ENCODE measurements around the gene PRKD1. TPM values are rescaled to one million over a fixed set of nuclear protein-coding genes. Genes with fewer than 3 reads are reported as not detected.
"Not testable (repeated sequence)": the region's sequence is repeated elsewhere in the genome, so short reads cannot be mapped to it uniquely, and the experiment has no call there.

PRKD1 gene
- total RNA-seq, 1 experiment from 2014 or later: 1.2 TPM

DNA sequence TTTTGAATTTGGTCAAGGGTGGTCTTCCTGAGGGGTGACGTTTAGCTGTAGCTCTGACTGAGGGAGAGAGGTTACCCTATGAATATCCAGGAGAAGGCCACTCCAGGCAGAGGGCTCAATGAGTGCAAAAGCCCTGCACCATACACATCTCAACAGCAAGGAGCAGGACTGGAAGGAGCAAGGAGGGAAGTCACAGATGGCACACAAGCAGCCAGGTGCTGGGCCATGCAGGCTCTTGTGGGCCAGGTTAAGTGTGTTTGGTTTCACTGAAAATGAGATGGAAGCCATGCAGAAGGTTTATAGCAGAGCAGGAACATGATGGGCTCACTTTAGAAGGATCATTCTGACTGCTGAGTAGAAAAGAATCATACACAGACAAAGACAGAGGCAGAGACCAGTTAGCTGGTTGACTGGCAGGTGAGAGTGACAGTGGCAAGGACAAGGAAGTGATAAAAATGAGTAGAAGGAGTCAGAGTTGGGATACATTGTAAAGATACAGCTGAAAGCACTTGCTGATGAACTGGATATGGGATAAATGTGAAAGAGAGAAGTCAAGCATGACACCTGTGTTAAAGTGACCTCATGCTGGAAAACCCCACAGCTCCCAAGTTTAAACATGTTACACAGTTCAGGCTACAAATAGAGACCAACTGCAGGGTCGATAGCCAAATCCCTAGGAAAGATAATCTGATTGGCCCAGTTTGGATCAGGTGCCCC, 81.2 kb downstream of the PRKD1 start:
- ChIA-PET CTCF (no interaction called here), POLR2A (ENCODE audit: unreplicated experiment) (interaction anchor here (0.6 kb wide), 1 partner anchor 12 kb away, joined by 3 read pairs; no protein-coding TSS in a partner anchor)
- BruUV-seq (replicated peaks): no TSS peak
- H3K4me2 ChIP-seq (ENCODE audit: low read length): no peak overlapping the region
- H2AFZ ChIP-seq (ENCODE audit: low read length): no peak overlapping the region
- H3K36me3 ChIP-seq (ENCODE audit: low read depth, low read length): no peaks in the 10 kb centered on the region
- no peaks in the 10 kb centered on the region for H3K27me3 ChIP-seq (ENCODE audit: low read length)
- H3K4me3 ChIP-seq (ENCODE audit: low read length): no peak overlapping the region
- TF ChIP-seq, protein P1, sequence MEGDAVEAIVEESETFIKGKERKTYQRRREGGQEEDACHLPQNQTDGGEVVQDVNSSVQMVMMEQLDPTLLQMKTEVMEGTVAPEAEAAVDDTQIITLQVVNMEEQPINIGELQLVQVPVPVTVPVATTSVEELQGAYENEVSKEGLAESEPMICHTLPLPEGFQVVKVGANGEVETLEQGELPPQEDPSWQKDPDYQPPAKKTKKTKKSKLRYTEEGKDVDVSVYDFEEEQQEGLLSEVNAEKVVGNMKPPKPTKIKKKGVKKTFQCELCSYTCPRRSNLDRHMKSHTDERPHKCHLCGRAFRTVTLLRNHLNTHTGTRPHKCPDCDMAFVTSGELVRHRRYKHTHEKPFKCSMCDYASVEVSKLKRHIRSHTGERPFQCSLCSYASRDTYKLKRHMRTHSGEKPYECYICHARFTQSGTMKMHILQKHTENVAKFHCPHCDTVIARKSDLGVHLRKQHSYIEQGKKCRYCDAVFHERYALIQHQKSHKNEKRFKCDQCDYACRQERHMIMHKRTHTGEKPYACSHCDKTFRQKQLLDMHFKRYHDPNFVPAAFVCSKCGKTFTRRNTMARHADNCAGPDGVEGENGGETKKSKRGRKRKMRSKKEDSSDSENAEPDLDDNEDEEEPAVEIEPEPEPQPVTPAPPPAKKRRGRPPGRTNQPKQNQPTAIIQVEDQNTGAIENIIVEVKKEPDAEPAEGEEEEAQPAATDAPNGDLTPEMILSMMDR (conservative IDR thresholded peaks at IDR 0.05; ENCODE audit: low read depth, low read length): no peak
- TF ChIP-seq EZH2phosphoT487 (IDR thresholded peaks at IDR 0.05; ENCODE audit: borderline replicate concordance, low read length) (no peak), EZH2 (IDR thresholded peaks at IDR 0.05; ENCODE audit: low read length, unreplicated experiment) (no peak)
- H3K27ac ChIP-seq (ENCODE audit: low read length): no peak overlapping the region
- H3K9ac ChIP-seq (ENCODE audit: low read length): no peak overlapping the region
- H3F3A ChIP-seq (ENCODE audit: low read length, unreplicated experiment): no peaks in the 10 kb centered on the region
- H4K20me1 ChIP-seq (ENCODE audit: low read length): no peaks in the 10 kb centered on the region
- DNase-seq: no peak
- intact Hi-C loops (cut with micrococcal nuclease): no loop called here
- no peaks in the 10 kb centered on the region for H3K4me1 ChIP-seq (ENCODE audit: insufficient read depth, low read length)
- H3K9me3 ChIP-seq (ENCODE audit: low read length): 0 out of 2 replicates have a peak, but pooled peaks cover 3% of the 10 kb centered on the region
- no peak for ATAC-seq
- no peaks in the 10 kb centered on the region for H3K79me2 ChIP-seq (ENCODE audit: low read length)
- H3K9me2 ChIP-seq (replicated peaks; ENCODE audit: low read length): no peaks in the 10 kb centered on the region

DNA sequence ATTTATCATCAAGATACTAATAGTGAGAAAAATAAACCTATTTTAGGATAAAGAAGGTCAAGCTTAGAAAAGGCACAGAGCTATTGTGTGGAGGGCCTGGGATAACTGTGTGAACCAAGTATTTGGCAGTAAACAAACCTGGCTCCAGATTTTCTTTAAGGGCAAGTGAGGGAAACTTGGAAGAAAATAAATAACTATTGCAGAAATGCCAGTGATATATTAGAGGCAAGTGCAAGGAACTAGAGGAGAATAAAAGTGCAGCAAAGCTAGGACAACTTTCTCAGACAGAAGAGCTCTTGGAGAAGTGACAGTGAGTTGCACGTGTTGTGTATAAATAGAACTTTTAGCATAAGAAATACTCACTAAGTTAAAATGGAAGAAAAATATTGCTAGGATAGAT, 83.7 kb downstream of the PRKD1 start:
- ATAC-seq (no peak), DNase-seq (no peak)
- H3K27me3 ChIP-seq (ENCODE audit: low read length): no peaks in the 10 kb centered on the region
- no peak overlapping the region for H2AFZ ChIP-seq (ENCODE audit: low read length)
- no TSS peak for BruUV-seq (replicated peaks)
- no peaks in the 10 kb centered on the region for H3K79me2 ChIP-seq (ENCODE audit: low read length)
- intact Hi-C loops (cut with micrococcal nuclease): no loop called here
- H3K9ac ChIP-seq (ENCODE audit: low read length): no peak overlapping the region
- ChIA-PET POLR2A (ENCODE audit: unreplicated experiment) (no interaction called here), CTCF (no interaction called here)
- H4K20me1 ChIP-seq (ENCODE audit: low read length): no peaks in the 10 kb centered on the region
- H3F3A ChIP-seq (ENCODE audit: low read length, unreplicated experiment): no peaks in the 10 kb centered on the region
- H3K4me3 ChIP-seq (ENCODE audit: low read length): no peak overlapping the region
- 0 out of 2 replicates have a peak, but pooled peaks cover 10% of the 10 kb centered on the region for H3K9me3 ChIP-seq (ENCODE audit: low read length)
- H3K36me3 ChIP-seq (ENCODE audit: low read depth, low read length): no peaks in the 10 kb centered on the region
- H3K9me2 ChIP-seq (replicated peaks; ENCODE audit: low read length): no peaks in the 10 kb centered on the region
- no peak overlapping the region for H3K27ac ChIP-seq (ENCODE audit: low read length)
- no peak for TF ChIP-seq EZH2phosphoT487 (IDR thresholded peaks at IDR 0.05; ENCODE audit: borderline replicate concordance, low read length)
- TF ChIP-seq EZH2 (IDR thresholded peaks at IDR 0.05; ENCODE audit: low read length, unreplicated experiment): no peak
- TF ChIP-seq, protein P1 (conservative IDR thresholded peaks at IDR 0.05; ENCODE audit: low read depth, low read length): no peak
- H3K4me1 ChIP-seq (ENCODE audit: insufficient read depth, low read length): no peaks in the 10 kb centered on the region
- no peak overlapping the region for H3K4me2 ChIP-seq (ENCODE audit: low read length)

DNA sequence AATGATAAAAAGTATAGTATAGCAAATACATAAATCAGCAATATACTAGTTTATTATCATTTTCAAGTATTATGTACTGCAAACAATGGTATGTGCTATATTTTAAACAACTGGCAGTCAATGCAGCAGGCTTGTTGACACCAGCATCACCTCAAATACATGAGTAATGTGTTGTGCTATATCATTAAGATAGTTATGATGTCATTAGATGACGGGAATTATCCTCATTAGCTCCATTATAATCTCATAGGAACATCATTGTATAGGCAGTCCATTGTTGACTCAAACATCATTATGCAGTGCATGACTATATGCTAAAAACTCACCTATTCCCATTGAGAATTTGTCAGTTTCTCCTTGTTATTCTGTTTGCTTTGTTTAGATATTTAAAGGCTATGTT, 85.4 kb downstream of the PRKD1 start:
- ChIA-PET POLR2A (ENCODE audit: unreplicated experiment) (no interaction called here), CTCF (no interaction called here)
- intact Hi-C loops (cut with micrococcal nuclease): no loop called here
- H3K36me3 ChIP-seq (ENCODE audit: low read depth, low read length): no peaks in the 10 kb centered on the region; the same call in 1 of the 2 replicates
- no TSS peak for BruUV-seq (replicated peaks)
- H3K27me3 ChIP-seq (ENCODE audit: low read length): no peaks in the 10 kb centered on the region
- no peaks in the 10 kb centered on the region for H4K20me1 ChIP-seq (ENCODE audit: low read length)
- H2AFZ ChIP-seq (ENCODE audit: low read length): no peak overlapping the region
- H3K9me2 ChIP-seq (replicated peaks; ENCODE audit: low read length): no peaks in the 10 kb centered on the region
- 0 out of 2 replicates have a peak, but pooled peaks cover 15% of the 10 kb centered on the region for H3K9me3 ChIP-seq (ENCODE audit: low read length)
- ATAC-seq (no peak), DNase-seq (no peak)
- no peak overlapping the region for H3K27ac ChIP-seq (ENCODE audit: low read length)
- no peaks in the 10 kb centered on the region for H3K79me2 ChIP-seq (ENCODE audit: low read length)
- H3K4me3 ChIP-seq (ENCODE audit: low read length): no peak overlapping the region
- H3K9ac ChIP-seq (ENCODE audit: low read length): no peak overlapping the region
- TF ChIP-seq EZH2phosphoT487 (IDR thresholded peaks at IDR 0.05; ENCODE audit: borderline replicate concordance, low read length): no peak
- TF ChIP-seq, protein P1 (conservative IDR thresholded peaks at IDR 0.05; ENCODE audit: low read depth, low read length): no peak
- H3K4me2 ChIP-seq (ENCODE audit: low read length): no peak overlapping the region
- no peaks in the 10 kb centered on the region for H3K4me1 ChIP-seq (ENCODE audit: insufficient read depth, low read length)
- H3F3A ChIP-seq (ENCODE audit: low read length, unreplicated experiment): no peaks in the 10 kb centered on the region

DNA sequence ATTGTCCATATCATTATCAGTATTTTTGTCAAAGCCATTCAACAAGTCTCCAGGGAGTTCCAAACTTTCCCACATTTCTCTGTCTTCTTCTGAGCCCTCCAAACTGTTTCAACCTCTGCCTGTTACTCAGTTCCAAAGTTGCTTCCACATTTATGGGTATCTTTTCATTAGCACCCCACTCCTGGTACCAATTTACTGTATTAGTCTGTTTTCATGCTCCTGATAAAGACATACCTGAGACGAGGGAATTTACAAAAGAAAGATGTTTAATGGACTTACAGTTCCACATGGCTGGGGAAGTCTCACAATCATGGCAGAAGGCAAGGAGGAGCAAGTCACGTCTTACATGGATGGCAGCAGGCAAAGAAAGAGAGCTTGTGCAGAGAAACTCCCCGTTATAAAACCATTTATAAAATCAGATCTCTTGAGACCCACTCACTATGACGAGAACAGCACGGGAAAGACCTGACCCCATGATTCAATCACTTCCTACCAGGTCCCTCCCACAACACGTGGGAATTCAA, 87.2 kb downstream of the PRKD1 start:
- H3K4me3 ChIP-seq (ENCODE audit: low read length); CTCF ChIA-PET; H3K36me3 ChIP-seq (ENCODE audit: low read depth, low read length); H3K27me3 ChIP-seq (ENCODE audit: low read length); H3K4me1 ChIP-seq (ENCODE audit: insufficient read depth, low read length); BruUV-seq (replicated peaks); H3K27ac ChIP-seq (ENCODE audit: low read length); H3K4me2 ChIP-seq (ENCODE audit: low read length); H2AFZ ChIP-seq (ENCODE audit: low read length); ATAC-seq; DNase-seq; H3K9me2 ChIP-seq (replicated peaks; ENCODE audit: low read length); H3F3A ChIP-seq (ENCODE audit: low read length, unreplicated experiment); H4K20me1 ChIP-seq (ENCODE audit: low read length); H3K9ac ChIP-seq (ENCODE audit: low read length); H3K79me2 ChIP-seq (ENCODE audit: low read length); POLR2A ChIA-PET (ENCODE audit: unreplicated experiment); intact Hi-C loops (cut with micrococcal nuclease): not testable (repeated sequence)
- 0 out of 2 replicates have a peak, but pooled peaks cover 15% of the 10 kb centered on the region for H3K9me3 ChIP-seq (ENCODE audit: low read length)
